ENCODE data around the gene QARS1. TPM values are rescaled to one million over a fixed set of nuclear protein-coding genes. Genes with fewer than 3 reads are reported as not detected.
A peak's percentile ranks its signal among the peaks of the same experiment; 100 is the strongest.

The QARS1 gene
- total RNA-seq (2014; rRNA removed; shearing (Covaris generic)) = 308 and 312 TPM in 2 replicates

- H3K27me3 ChIP-seq (ENCODE audit: control insufficient read depth, insufficient read depth, low read length) = no peaks in the 10 kb centered on the region
- H3K36me3 ChIP-seq (replicated peaks; ENCODE audit: control insufficient read depth, insufficient read depth, low read length) = peaks cover 39% of the 10 kb centered on the region
- H3K4me3 ChIP-seq (ENCODE audit: insufficient read depth, low read depth, low read length) = peak within 1 kb of the TSS; percentile 84
- DNase-seq = peak; percentile 99
These were observed at the start of gene QARS1 for GRCh38 chr3:49104427-49105291. Gene QARS1, minus strand, starts transcription at chr3:49104757. Its CDS starts 24 bp downstream, at chr3:49104733.

- DNase-seq = no peak
- H3K27me3 ChIP-seq (ENCODE audit: control insufficient read depth, insufficient read depth, low read length) = no peaks in the 10 kb centered on the region; the same call in 1 of the 2 replicates
- H3K4me3 ChIP-seq (ENCODE audit: insufficient read depth, low read depth, low read length) = no peak overlapping the region
- no peaks in the 10 kb centered on the region for H3K36me3 ChIP-seq (replicated peaks; ENCODE audit: control insufficient read depth, insufficient read depth, low read length)
These were observed 48.9 kb upstream of the QARS1 start for GRCh38 chr3:49153349-49153912.

GRCh38 chr3:49151610-49152009, 47.1 kb upstream of the QARS1 start:
- no peak for DNase-seq
- H3K36me3 ChIP-seq (replicated peaks; ENCODE audit: control insufficient read depth, insufficient read depth, low read length) = no peaks in the 10 kb centered on the region
- no peak overlapping the region for H3K4me3 ChIP-seq (ENCODE audit: insufficient read depth, low read depth, low read length)

GRCh38 chr3:49148159-49148558, 43.6 kb upstream of the QARS1 start:
- no peaks in the 10 kb centered on the region; the same call in 1 of the 2 replicates for H3K27me3 ChIP-seq (ENCODE audit: control insufficient read depth, insufficient read depth, low read length)
- no peak overlapping the region for H3K4me3 ChIP-seq (ENCODE audit: insufficient read depth, low read depth, low read length)
- DNase-seq = no peak
- no peaks in the 10 kb centered on the region for H3K36me3 ChIP-seq (replicated peaks; ENCODE audit: control insufficient read depth, insufficient read depth, low read length)

More at GRCh38 chr3:49151610-49152009, 47.1 kb upstream of the QARS1 start:
- H3K27me3 ChIP-seq (ENCODE audit: control insufficient read depth, insufficient read depth, low read length) = no peaks in the 10 kb centered on the region; the same call in 1 of the 2 replicates

- DNase-seq = no peak
- Histone ChIP-seq H3K36me3 (replicated peaks; ENCODE audit: control insufficient read depth, insufficient read depth, low read length) (no peaks in the 10 kb centered on the region), H3K27me3 (ENCODE audit: control insufficient read depth, insufficient read depth, low read length) (no peaks in the 10 kb centered on the region), H3K4me3 (ENCODE audit: insufficient read depth, low read depth, low read length) (no peak overlapping the region)
These were observed 35.5 kb upstream of the QARS1 start for GRCh38 chr3:49140080-49140479.

GRCh38 chr3:49135499-49135898, 30.9 kb upstream of the QARS1 start:
- H3K4me3 ChIP-seq (ENCODE audit: insufficient read depth, low read depth, low read length) = no peak overlapping the region
- H3K36me3 ChIP-seq (replicated peaks; ENCODE audit: control insufficient read depth, insufficient read depth, low read length) = no peaks in the 10 kb centered on the region; the same call in 1 of the 2 replicates
- no peak for DNase-seq
- H3K27me3 ChIP-seq (ENCODE audit: control insufficient read depth, insufficient read depth, low read length) = no peaks in the 10 kb centered on the region

GRCh38 chr3:49134471-49135265, 30.1 kb upstream of the QARS1 start:
- no peaks in the 10 kb centered on the region; the same call in 1 of the 2 replicates for H3K36me3 ChIP-seq (replicated peaks; ENCODE audit: control insufficient read depth, insufficient read depth, low read length)
- no peaks in the 10 kb centered on the region for H3K27me3 ChIP-seq (ENCODE audit: control insufficient read depth, insufficient read depth, low read length)
- no peak overlapping the region for H3K4me3 ChIP-seq (ENCODE audit: insufficient read depth, low read depth, low read length)
- DNase-seq = peak; percentile 72

GRCh38 chr3:49133226-49133951, 28.8 kb upstream of the QARS1 start:
- H3K4me3 ChIP-seq (ENCODE audit: insufficient read depth, low read depth, low read length) = peak overlapping the region; percentile 71
- no peaks in the 10 kb centered on the region for H3K27me3 ChIP-seq (ENCODE audit: control insufficient read depth, insufficient read depth, low read length)
- DNase-seq = peak; percentile 94
- no peaks in the 10 kb centered on the region; the same call in 1 of the 2 replicates for H3K36me3 ChIP-seq (replicated peaks; ENCODE audit: control insufficient read depth, insufficient read depth, low read length)

GRCh38 chr3:49132437-49133225, 28.1 kb upstream of the QARS1 start, which contains the start of gene LAMB2:
Gene LAMB2, minus strand, starts transcription at chr3:49133050. Its CDS starts 183 bp downstream, at chr3:49132867.
- DNase-seq = peak; percentile 94
- Histone ChIP-seq H3K4me3 (ENCODE audit: insufficient read depth, low read depth, low read length) (peak within 1 kb of the TSS; percentile 71), H3K27me3 (ENCODE audit: control insufficient read depth, insufficient read depth, low read length) (no peaks in the 10 kb centered on the region), H3K36me3 (replicated peaks; ENCODE audit: control insufficient read depth, insufficient read depth, low read length) (no peaks in the 10 kb centered on the region; the same call in 1 of the 2 replicates)

GRCh38 chr3:49132073-49132436, 27.5 kb upstream of the QARS1 start:
- H3K27me3 ChIP-seq (ENCODE audit: control insufficient read depth, insufficient read depth, low read length) = no peaks in the 10 kb centered on the region
- H3K4me3 ChIP-seq (ENCODE audit: insufficient read depth, low read depth, low read length) = peak overlapping the region; percentile 71
- no peaks in the 10 kb centered on the region; the same call in 1 of the 2 replicates for H3K36me3 ChIP-seq (replicated peaks; ENCODE audit: control insufficient read depth, insufficient read depth, low read length)
- no peak for DNase-seq

- no peak overlapping the region for H3K4me3 ChIP-seq (ENCODE audit: insufficient read depth, low read depth, low read length)
These were observed 27.0 kb upstream of the QARS1 start for GRCh38 chr3:49131576-49131975.

GRCh38 chr3:49131040-49131439, 26.5 kb upstream of the QARS1 start:
- no peak overlapping the region for H3K4me3 ChIP-seq (ENCODE audit: insufficient read depth, low read depth, low read length)
- H3K36me3 ChIP-seq (replicated peaks; ENCODE audit: control insufficient read depth, insufficient read depth, low read length) = no peaks in the 10 kb centered on the region; the same call in 1 of the 2 replicates
- no peaks in the 10 kb centered on the region for H3K27me3 ChIP-seq (ENCODE audit: control insufficient read depth, insufficient read depth, low read length)
- no peak for DNase-seq

More at GRCh38 chr3:49131576-49131975, 27.0 kb upstream of the QARS1 start:
- Histone ChIP-seq H3K36me3 (replicated peaks; ENCODE audit: control insufficient read depth, insufficient read depth, low read length) (no peaks in the 10 kb centered on the region; the same call in 1 of the 2 replicates), H3K27me3 (ENCODE audit: control insufficient read depth, insufficient read depth, low read length) (no peaks in the 10 kb centered on the region)
- DNase-seq = no peak

GRCh38 chr3:49124991-49125670, 20.6 kb upstream of the QARS1 start:
- Histone ChIP-seq H3K36me3 (replicated peaks; ENCODE audit: control insufficient read depth, insufficient read depth, low read length) (peaks cover 10% of the 10 kb centered on the region), H3K27me3 (ENCODE audit: control insufficient read depth, insufficient read depth, low read length) (no peaks in the 10 kb centered on the region), H3K4me3 (ENCODE audit: insufficient read depth, low read depth, low read length) (no peak overlapping the region)
- DNase-seq = peak; percentile 69
